ENCODE measurements around the gene SV2B. TPM values are rescaled to one million over a fixed set of nuclear protein-coding genes. Genes with fewer than 3 reads are reported as not detected.

The SV2B gene
- polyA plus RNA-seq, 1 donor (not counting 4 experiments of a cell fraction or from before 2014, with no cell fraction given): 0.04 TPM

- Histone ChIP-seq H3K4me2 (ENCODE audit: control insufficient read depth, extremely low read depth, insufficient read depth, low read depth, low read length) (no peak overlapping the region), H3K36me3 (ENCODE audit: control insufficient read depth in 2 of 2, extremely low read depth in 1 of 2, insufficient read depth in 2 of 2, low read length in 2 of 2) (no peaks in the 10 kb centered on the region), H3K9ac (ENCODE audit: control insufficient read depth, extremely low read depth, insufficient read depth, low read length) (no peak overlapping the region), H3K27ac (ENCODE audit: control insufficient read depth, insufficient read depth, low read length) (no peak overlapping the region), H3K9me1 (ENCODE audit: control insufficient read depth, extremely low read depth, insufficient read depth, low read length) (no peaks in the 10 kb centered on the region), H3K9me3 (ENCODE audit: control insufficient read depth, low read depth, low read length) (no peaks in the 10 kb centered on the region), H3K4me3 (ENCODE audit: control insufficient read depth in 2 of 3, extremely low read depth in 1 of 3, insufficient read depth in 2 of 3, low read depth in 1 of 3, low read length in 3 of 3) (no peak overlapping the region), H3K79me2 (ENCODE audit: control insufficient read depth, insufficient read depth, low read length) (no peaks in the 10 kb centered on the region), H3K27me3 (ENCODE audit: control insufficient read depth, extremely low read depth, insufficient read depth, low read length) (no peaks in the 10 kb centered on the region), H4K20me1 (ENCODE audit: control insufficient read depth, extremely low read depth, insufficient read depth, low read length) (no peaks in the 10 kb centered on the region), H2AFZ (ENCODE audit: control insufficient read depth, low read length) (no peak overlapping the region), H3K4me1 (ENCODE audit: control insufficient read depth, extremely low read depth, insufficient read depth, low read length) (no peaks in the 10 kb centered on the region)
- dilution Hi-C loops (cut with MboI; ENCODE audit: extremely low pct_ligation_motif_present, low sequenced_read_pairs): loop anchor here (25.0 kb wide), 1 partner anchor 196 kb away; no protein-coding TSS in a partner anchor
- FAIRE-seq (no peak), DNase-seq (ENCODE audit: low read depth, low spot score) (no peak)
- TF ChIP-seq EZH2 (IDR thresholded peaks at IDR 0.05; ENCODE audit: low read length) (no peak), CTCF (optimal IDR thresholded peaks at IDR 0.05 in 1 of 3, IDR thresholded peaks at IDR 0.05 in 1 of 3, conservative IDR thresholded peaks at IDR 0.05 in 1 of 3; ENCODE audit: extremely low read depth in 1 of 3, insufficient read depth in 2 of 3, low read length in 3 of 3) (no peak)
Measured at GRCh38 chr15:91257746-91258414, 157.8 kb downstream of the SV2B start.

GRCh38 chr15:91258415-91258759 is 158.3 kb downstream of the SV2B start:
- H3K27ac ChIP-seq (ENCODE audit: control insufficient read depth, insufficient read depth, low read length): no peak overlapping the region
- H4K20me1 ChIP-seq (ENCODE audit: control insufficient read depth, extremely low read depth, insufficient read depth, low read length): no peaks in the 10 kb centered on the region
- FAIRE-seq: no peak
- no peaks in the 10 kb centered on the region for H3K79me2 ChIP-seq (ENCODE audit: control insufficient read depth, insufficient read depth, low read length)
- H3K9ac ChIP-seq (ENCODE audit: control insufficient read depth, extremely low read depth, insufficient read depth, low read length): no peak overlapping the region
- H2AFZ ChIP-seq (ENCODE audit: control insufficient read depth, low read length): no peak overlapping the region
- H3K9me3 ChIP-seq (ENCODE audit: control insufficient read depth, low read depth, low read length): no peaks in the 10 kb centered on the region
- H3K36me3 ChIP-seq (ENCODE audit: control insufficient read depth in 2 of 2, extremely low read depth in 1 of 2, insufficient read depth in 2 of 2, low read length in 2 of 2): no peaks in the 10 kb centered on the region
- dilution Hi-C loops (cut with MboI; ENCODE audit: extremely low pct_ligation_motif_present, low sequenced_read_pairs): loop anchor here (25.0 kb wide), 1 partner anchor 196 kb away; no protein-coding TSS in a partner anchor
- no peaks in the 10 kb centered on the region for H3K27me3 ChIP-seq (ENCODE audit: control insufficient read depth, extremely low read depth, insufficient read depth, low read length)
- no peaks in the 10 kb centered on the region for H3K9me1 ChIP-seq (ENCODE audit: control insufficient read depth, extremely low read depth, insufficient read depth, low read length)
- no peak for TF ChIP-seq EZH2 (IDR thresholded peaks at IDR 0.05; ENCODE audit: low read length)
- TF ChIP-seq CTCF (optimal IDR thresholded peaks at IDR 0.05 in 1 of 3, IDR thresholded peaks at IDR 0.05 in 1 of 3, conservative IDR thresholded peaks at IDR 0.05 in 1 of 3; ENCODE audit: extremely low read depth in 1 of 3, insufficient read depth in 2 of 3, low read length in 3 of 3): no peak
- no peak overlapping the region for H3K4me3 ChIP-seq (ENCODE audit: control insufficient read depth in 2 of 3, extremely low read depth in 1 of 3, insufficient read depth in 2 of 3, low read depth in 1 of 3, low read length in 3 of 3)
- no peak for DNase-seq (ENCODE audit: low read depth, low spot score)
- no peak overlapping the region for H3K4me2 ChIP-seq (ENCODE audit: control insufficient read depth, extremely low read depth, insufficient read depth, low read depth, low read length)
- peaks cover 4% of the 10 kb centered on the region for H3K4me1 ChIP-seq (ENCODE audit: control insufficient read depth, extremely low read depth, insufficient read depth, low read length)
